ENCODE results near the gene WDR88.

- TF ChIP-seq SUZ12 (IDR thresholded peaks at IDR 0.05) (no peak), L3MBTL2 (conservative IDR thresholded peaks at IDR 0.05) (no peak), ARNT (IDR thresholded peaks at IDR 0.05) (no peak), NFRKB (IDR thresholded peaks at IDR 0.05) (no peak), HDGF (IDR thresholded peaks at IDR 0.05; ENCODE audit: borderline replicate concordance) (no peak), SP1 (IDR thresholded peaks at IDR 0.05) (no peak), BHLHE40 (IDR thresholded peaks at IDR 0.05; ENCODE audit: borderline replicate concordance) (no peak), FOXM1 (IDR thresholded peaks at IDR 0.05; ENCODE audit: borderline replicate concordance) (no peak), TARDBP (IDR thresholded peaks at IDR 0.05) (no peak)
These were observed 73.8 kb downstream of the WDR88 start for GRCh38 chr19:33205531-33206260.

Data from HEK293T (cell line).